HL-60/S4 treated with retinoic acid at 250 ng/mL for 4 days and 3 days (cell line): ENCODE data around the gene GLS.
"Not testable (repeated sequence)": the region's sequence is repeated elsewhere in the genome, so short reads cannot be mapped to it uniquely, and the experiment has no call there.

ENCODE experiments used
- in situ Hi-C: fragments of 300-500 bp; cut with MboI; formaldehyde crosslinking; loops from 2 replicates; pipeline ENCODE4 v1.7.0; 2022; ENCODE audit warnings: low sequenced_read_pairs

Gene GLS

DNA sequence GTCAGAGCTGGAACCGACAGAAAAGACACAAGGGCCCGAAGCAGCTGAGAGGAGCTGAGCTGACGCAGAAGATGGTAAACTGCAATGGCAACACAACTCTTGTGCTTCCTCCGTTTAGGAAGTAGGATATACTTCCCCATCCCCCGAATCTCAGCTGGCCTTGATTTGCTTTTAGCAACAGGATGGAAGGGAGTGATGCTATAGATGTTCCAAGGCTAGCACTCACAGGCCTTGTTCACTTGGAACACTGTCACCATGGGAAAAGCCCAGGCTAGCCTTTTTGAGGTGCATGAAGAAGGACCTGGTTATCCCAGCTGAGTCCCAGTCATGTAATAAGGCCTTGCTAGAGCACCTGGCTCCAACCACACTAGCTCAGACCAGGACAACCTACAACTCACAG is 107.3 kb downstream of the GLS start:
- in situ Hi-C loops: no loop called here

DNA sequence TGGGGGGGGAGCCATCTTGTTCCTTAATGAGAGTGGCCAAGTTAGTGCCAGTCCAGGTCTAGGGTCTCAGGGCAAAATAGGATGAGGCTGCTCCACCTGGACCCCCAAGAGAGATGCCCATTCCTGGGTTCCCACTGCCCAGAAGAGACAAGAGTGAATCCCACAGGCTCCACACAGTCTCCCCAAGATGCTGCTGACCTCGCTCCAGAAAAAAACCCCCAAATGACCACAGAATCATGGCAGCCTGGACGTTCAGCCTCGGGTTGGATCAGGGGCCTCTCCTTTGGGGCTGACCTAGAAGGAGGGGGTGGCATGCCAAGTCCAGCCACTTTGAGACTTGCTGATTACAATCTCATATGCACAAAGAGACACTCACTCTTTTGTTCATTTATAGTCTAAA is 108.3 kb downstream of the GLS start:
- in situ Hi-C loops: no loop called here

DNA sequence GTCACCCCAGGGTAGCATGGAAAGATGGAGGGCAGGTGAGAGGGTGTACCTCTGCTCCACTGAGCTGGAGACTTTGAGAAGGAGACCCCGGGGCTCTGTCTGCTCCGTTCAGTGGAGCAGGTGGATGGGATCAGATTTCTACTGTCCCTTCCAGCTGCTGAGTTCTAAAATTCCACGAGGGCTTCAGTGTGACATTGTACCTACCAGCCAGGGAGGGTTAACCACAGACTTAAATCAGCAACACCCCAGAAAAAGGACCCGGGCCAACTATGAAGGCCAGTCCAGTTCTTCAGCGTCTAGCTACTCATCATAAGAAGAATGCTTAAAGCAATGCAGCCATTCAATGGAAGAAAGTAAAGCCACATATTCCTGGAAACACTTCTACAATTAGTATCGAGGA is 109.5 kb downstream of the GLS start:
- in situ Hi-C loops: no loop called here

DNA sequence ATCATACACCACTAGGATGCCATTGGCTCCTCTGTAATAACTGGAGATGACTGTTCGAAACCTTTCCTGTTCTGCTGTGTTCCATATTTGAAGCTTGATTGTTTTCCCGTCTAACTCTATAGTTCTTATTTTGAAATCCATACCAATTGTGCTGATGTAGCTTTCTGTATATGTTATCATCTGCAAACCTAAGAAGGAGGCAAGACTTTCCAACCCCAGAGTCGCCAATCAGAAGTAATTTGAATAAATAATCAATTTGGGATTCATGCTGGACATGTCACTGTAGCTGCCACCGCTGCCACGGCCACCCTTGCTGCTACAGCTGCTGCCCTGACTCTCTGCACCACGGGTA is 112.6 kb downstream of the GLS start:
- in situ Hi-C loops: no loop called here

DNA sequence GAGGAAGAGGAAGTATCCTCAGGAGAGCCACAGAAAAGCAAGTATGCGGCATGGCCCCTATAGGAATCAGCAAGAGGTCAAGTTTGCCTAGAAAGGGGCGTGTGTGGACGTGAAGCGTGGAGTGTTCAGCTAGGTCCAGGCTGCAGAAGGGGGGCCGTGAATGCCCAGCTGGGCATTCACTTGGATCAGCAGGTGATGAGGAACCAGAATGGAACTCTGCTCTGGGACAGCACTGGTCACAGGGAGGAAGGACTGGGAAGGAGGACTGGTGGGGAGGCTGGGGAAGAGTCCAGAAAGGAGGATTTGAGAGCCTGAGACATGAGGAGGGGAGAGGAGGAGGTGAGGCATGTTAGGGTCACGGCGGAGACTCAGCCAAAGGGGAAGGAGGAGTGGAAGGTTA is 113.5 kb downstream of the GLS start:
- in situ Hi-C loops: no loop called here

DNA sequence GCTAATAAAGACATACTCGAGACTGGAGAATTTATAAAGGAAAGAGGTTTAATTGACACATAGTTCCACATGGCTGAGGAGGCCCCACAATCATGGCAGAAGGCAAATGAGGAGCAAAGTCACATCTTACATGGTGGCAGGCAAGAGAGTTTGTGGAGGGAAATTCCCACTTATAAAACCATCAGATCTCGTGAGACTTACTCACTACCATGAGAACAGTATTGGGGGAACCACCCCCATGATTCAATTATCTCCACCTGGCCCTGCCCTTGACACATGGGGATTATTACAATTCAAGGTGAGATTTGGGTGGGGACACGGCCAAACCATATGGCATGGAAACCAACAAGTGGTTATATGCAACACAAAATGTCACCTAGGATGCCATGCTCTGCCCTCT is 114.7 kb downstream of the GLS start:
- in situ Hi-C loops: not testable (repeated sequence)

DNA sequence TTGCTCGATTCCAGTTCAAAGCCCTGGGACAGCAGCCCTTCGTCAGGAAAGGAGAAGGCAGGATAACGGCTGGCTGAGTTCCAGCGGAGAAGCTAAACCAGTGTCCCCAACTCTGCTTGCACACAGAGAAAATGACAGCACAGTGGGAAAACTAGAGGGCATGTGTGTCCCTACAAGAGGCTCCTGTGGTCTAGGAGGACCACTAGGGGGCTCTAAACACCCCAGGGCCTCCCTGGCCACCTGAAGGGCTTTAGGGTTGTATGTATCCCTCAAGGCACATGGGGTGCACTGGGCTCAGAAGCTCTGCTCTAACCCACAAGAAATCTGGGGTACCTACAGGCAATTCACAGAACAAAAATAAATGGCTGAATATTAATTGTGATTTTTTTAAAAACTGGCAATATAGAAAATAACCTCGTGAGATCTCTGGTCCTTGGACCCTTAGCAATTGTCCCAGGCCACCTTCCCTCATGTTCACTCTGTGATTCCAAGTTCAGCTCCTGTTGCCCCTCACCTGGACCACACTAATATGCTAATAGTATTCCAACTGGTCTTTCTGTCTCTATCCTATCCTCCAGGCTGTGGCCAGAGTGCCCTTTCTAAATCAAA is 115.8 kb downstream of the GLS start:
- in situ Hi-C loops: no loop called here

DNA sequence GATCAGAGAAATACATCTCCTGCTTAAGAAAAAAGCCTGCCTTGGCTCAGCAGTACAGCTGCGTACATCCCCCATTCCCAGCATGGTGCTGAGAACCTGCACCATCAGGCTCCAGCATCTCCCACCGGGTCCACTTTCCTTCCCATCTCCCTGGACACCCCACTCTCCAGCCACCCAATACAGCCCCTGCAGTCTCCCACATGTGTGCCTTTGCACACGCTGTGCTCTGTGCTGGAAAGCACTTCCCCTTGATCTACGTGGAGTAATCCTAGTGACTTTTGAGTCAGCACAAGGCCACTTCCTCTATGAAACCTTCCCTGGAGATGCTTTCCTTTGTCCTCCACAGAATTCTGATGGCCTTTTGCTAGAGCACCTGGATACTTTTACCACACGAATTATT is 116.3 kb downstream of the GLS start:
- in situ Hi-C loops: no loop called here

DNA sequence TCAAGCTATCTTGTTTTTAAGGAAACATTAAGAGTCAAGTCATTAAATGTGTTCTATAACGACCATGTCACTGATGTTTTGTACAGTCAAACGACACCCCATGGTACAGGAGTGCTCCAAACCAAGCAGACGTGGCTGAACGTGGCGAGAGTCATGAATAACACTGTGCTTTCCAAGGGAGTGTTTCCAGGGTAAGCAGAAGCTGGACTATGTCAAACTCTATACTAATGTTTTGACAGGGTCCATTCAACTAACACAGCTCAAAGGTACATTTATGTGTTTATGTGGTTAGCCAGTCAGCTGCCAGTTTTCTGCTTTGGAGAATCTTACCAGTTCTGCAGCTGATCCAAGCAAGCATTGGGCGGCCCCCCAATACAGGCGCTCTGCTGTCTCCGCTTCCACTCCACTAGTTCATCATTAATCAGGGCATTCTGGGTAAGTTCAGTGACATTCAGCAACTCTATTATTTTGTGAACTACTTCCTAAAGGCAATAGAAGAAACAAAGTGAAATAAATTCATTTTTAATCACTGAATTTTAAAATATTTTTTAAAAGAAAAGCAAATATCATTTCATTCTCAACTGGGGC is 117.0 kb downstream of the GLS start:
- in situ Hi-C loops: no loop called here

DNA sequence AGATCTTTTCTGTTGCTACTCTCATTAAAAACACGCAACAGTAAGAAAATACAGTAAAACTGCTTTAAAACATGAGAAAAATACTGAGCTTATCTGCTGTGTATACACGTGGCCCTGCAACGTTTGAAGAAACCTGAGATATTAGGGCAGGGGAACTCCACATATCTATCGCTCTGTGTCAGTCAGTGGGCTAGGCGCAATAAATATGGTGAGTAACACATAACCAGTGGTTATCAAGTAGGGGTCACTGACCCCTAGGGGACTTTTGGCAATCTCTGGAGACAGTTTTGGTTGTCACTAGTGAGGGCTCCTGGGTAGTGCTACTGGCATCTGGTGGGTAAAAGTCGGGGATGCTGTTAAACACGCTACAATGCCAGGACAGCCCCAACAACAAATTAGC is 118.4 kb downstream of the GLS start:
- in situ Hi-C loops: no loop called here

DNA sequence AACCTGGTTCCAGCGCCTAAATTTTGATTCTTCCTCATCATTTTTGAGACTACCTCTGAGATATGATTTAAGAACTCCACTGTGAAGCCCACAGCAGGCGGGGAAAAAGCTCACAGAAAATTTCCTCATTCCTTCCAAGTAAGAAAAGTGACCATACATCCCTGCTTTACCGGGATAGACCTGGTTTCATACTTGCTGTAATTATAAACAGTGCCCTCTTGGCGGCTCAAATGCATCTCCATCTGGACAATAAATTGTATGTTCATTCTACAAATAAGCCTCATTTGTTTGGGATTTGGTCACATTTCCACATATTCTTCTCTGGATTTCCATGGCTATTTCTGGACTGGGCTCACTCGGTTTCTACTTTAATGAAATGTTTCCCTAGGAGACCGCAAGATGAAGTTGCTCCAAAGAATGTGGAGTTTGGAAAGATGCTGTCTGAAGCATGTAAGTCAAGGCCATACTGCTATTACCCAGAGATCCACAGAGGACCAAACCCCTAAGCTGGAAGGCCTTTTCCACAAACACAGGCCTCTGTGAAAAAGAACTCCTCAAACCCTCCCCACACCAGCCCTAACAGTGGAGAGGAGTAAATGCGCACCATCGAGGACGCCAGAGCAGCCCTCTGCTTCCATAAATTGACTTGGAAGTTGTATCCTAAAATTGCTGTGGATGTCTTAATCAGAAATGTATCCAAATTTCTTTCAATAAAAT is 119.5 kb downstream of the GLS start:
- in situ Hi-C loops: no loop called here

DNA sequence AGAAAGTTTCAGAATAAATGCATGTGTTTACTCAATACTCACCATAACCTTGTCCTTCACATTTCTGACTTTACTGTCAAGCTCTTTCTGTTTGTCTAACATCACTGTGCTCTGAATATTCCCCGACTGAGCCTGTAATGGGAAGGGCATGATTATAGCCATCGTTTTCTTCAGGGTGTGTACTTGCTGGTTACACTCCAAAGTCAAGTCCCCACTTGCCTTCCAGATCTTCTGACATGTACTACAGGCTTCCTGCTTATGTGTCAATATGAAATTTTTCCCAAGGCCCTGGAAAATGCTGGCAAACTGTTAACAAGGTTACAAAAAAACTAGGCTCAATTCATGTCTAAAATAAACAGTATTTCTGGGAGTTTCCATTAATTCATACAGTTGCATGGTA is 120.4 kb downstream of the GLS start:
- in situ Hi-C loops: no loop called here

DNA sequence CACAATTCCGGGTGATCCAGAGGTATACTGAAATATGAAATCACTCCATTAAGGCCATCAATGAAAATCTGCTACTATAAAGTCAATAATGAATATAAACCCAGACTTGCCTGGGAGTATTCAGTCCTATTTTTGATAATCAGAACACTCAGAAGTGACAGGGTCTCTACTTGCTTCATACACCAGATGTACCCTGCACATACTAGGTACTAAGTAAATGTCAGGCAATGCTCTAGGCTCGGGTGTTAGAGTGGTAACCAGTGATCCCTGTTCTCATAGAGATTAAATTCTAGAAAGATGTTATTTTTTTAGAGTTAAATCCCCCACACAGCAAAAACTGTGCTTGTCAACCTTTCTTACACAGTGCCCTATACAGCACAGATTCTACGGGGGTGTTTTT is 121.0 kb downstream of the GLS start:
- in situ Hi-C loops: no loop called here

DNA sequence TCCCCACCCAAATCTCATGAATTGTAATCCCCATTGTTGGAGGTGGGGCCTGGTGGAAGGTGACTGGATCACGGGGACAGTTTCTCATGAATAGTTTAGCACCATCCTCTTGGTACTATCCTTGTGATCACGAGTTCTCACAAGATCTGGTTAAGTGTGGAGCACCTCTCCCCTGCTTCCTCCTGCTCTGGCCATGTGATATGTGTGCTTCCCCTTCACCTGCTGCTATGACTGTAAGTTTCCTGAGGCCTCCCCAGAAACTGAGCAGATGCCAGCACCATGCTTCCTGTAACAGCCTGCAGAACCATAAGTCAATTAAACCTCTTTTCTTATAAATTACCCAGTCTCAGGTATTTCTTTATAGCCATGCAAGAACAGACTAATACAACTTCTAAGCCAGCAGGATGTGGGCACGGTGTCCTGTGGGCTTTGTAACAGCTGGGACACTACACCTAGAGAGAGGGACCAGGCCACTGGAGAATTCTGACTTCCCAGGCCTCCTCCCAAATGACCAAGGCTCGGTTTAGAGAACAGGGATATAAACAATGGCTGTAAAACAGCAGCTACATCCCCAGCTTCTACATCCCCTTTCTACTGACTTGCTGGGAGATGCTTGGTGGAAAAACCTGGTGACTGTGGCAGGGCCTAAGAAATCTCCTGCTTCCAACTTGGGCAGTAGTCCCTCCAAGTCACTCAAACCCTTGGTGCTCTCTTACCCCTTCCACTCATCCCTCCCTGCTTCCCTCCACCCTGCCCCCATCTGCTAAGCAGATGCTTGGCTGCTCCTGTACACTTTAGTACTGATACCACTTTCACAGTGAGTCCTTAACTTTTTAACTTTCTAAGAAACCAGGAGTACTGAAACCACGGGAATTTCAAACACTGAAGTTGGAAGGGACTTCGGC is 123.0 kb downstream of the GLS start:
- in situ Hi-C loops: no loop called here

DNA sequence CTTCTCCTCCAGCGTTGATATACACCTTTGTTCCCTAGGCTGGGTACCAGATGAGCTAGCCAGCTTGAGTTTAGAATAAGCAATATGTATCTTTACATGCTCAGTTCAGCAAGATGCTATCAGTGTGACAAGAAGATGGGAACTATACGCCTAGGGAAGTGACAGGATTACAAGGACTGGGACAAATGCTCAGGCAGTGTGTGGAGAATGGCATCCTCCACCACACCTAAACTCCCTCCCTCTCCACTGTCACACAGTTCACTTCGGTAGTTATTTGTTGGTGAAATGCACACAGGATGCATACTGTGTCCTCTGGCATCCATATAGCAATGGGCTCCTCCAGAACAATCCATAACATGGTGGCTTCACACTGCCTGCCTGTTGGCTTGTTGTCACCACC is 125.7 kb downstream of the GLS start:
- in situ Hi-C loops: no loop called here

DNA sequence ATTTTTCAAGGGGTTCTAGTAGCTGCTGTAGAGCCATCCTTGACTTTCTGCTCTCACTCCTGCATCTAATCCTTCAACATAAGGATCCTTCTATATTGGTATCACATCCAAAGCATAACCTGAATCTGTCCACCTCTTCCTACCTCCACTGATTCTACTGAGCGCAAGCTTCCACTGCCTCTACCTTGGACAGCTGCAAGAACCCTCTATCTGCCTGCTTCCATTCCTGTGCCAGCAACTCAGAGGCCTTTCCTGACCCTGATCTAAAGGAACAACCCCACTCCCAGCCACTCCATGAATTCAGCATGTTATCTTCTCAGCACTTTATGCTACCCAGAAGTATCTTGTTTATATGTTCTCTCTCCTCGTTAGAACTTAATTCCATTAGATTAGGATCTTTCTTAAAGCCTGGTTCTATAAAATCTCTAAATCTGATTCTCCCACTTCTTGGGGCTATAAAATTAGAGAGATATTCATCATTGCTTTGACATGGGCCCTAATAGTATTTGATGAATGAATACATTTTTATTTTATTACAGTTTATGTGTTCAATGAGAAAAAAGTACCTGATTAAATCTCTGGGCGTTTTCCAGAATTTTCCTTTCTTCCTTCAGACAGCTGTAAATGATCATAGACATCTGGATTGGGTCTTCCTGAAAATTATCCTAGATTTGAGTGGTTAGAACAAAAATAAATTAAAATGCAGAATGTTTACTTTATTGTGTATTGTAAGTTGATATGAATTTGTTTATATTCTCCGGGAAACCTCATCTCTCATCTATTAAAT is 126.6 kb downstream of the GLS start:
- in situ Hi-C loops: no loop called here

DNA sequence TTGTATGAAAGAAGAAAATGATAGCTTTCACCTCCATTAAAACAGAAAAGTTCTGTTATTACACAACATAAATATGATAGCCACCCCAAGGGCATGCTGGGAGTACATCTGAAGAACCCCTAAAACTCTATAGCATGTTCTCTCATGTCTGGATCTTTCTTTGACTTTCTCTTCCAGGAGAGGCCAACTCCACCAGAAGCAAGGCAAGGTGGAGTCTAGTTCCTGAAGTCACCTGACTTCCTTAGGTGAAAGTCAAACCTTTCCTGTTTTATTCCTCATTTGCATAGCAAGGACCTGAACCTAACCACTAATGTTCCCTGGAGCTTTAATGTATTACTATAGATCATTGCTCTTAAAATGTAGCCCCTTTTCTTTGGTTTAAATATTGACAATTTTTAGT is 127.7 kb downstream of the GLS start:
- in situ Hi-C loops: no loop called here

DNA sequence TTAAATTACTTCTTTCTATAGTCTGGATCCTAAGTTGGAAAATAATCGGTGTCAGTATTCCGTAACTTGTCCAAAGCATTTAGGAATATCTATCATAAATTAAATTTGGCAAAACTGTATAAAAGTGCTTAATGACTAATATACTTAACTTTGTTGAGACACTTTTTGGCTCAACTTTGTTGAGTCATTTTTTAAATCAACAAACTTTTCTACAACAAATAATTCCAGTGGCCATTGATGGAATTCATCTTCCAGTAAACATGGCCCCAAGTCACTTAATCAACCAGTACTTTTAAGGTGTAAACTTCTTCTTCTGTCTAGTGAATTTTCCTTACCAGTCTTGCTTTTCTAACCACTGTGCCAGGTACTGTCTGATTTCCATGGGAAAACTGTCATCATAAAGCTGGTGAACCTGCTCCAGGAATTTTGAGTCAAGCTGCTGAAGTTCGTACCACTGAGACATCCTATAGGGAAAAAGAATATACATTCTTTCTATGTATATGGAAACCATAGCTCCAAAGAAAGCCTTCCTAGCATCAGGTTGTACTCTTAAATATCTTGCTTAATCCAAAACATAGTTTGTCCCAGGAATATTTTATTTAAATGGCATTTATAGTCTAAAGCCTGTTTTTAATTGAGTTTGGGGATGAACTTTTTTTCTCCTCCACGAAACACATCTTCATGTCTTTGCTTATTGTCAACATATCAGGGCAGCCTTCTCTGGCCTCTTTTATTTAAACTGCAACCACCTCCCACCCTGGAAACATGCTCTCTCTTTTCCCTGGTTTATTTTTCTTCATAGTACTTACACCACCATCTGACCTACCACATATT is 129.1 kb downstream of the GLS start:
- in situ Hi-C loops: no loop called here

DNA sequence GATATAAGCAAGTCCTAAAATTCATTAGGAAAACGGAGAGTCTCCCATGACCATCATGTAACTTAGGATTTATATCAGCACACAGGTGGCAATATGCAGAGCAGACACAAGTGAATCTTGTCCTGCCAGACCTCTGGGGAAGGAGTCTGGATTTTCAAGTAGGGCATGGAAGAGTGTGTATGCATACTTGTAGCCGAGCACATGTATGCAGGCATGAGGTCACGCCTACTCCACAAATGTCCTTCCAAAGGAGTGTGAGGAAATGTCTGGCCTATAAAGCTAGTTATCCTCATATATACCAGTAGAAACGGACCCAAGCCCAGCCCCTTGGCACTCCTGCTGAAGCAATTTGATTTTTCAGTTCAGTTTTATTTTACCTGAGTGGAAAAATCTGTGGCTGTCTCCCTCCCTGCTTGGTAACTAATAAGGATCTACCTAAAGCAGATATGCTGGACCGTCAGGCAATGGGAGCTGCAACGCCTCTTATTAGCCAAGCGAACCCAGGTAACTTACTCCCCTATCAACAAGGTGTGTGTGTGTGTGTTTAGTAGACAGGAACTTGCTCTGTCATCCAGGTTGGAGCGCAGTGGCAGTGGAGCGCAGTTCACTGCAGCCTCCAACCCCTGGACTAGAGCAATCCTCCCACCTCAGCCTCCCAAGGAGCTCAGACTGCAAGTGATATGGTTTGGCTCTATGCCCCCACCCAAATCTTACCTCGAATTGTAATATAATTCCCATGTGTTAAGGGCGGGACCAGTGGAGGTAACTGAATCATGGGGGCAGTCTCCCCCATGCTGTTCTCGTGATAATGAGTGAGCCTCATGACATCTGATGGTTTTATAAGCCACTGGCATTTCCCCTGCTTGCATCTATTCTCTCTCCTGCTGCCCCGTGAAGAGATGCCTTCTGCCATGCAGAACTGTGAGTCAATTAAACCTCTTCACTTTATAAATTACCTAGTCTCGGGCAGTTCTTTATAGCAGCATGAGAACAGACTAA is 130.6 kb downstream of the GLS start:
- in situ Hi-C loops: no loop called here
